H9 (cell line): ENCODE data around the gene RCN1. TPM values are rescaled to one million over a fixed set of nuclear protein-coding genes. Genes with fewer than 3 reads are reported as not detected.

Experiments
- DNase-seq: peaks from one replicate; pipeline ENCODE4 v3.0.0-alpha.2; 2017
- H2AFZ ChIP-seq: one replicate; pipeline ENCODE4 v1.6.1; 2013; ENCODE audit warnings: mild to moderate bottlenecking, low read length, control low read depth, moderate library complexity
- H2AK5ac ChIP-seq: 2 replicates; pipeline ENCODE4 v1.6.1; 2013; ENCODE audit warnings: low read length, control low read depth, mixed read lengths; ENCODE audit not compliant: insufficient read length
- H2BK120ac ChIP-seq: one replicate; pipeline ENCODE4 v1.6.1; 2013; ENCODE audit warnings: low read depth, mild to moderate bottlenecking, low read length, control low read depth, inconsistent platforms; ENCODE audit not compliant: poor library complexity, severe bottlenecking
- H2BK12ac ChIP-seq: 2 replicates; pipeline ENCODE4 v1.6.1; 2013; ENCODE audit warnings: low read length, control low read depth, mixed read lengths, low read depth; ENCODE audit not compliant: insufficient read length
- H2BK15ac ChIP-seq: 2 replicates; pipeline ENCODE4 v1.6.1; 2013; ENCODE audit warnings: low read depth, low read length, control low read depth
- H2BK20ac ChIP-seq: one replicate; pipeline ENCODE4 v1.6.1; 2013; ENCODE audit warnings: low read depth, mild to moderate bottlenecking, low read length, control low read depth, inconsistent platforms; ENCODE audit not compliant: poor library complexity, severe bottlenecking
- H2BK5ac ChIP-seq: 2 replicates; pipeline ENCODE4 v1.6.1; 2013; ENCODE audit warnings: low read length, control low read depth, mixed read lengths; ENCODE audit not compliant: insufficient read length
- H3K14ac ChIP-seq: 2 replicates; pipeline ENCODE4 v1.6.1; 2013; ENCODE audit warnings: low read length, control low read depth; ENCODE audit not compliant: insufficient read depth
- H3K18ac ChIP-seq: 2 replicates; pipeline ENCODE4 v1.6.1; 2013; ENCODE audit warnings: low read depth, mild to moderate bottlenecking, mixed read lengths, low read length, control low read depth; ENCODE audit not compliant: insufficient read length
- H3K23ac ChIP-seq: 2 replicates; pipeline ENCODE4 v1.6.1; 2013; ENCODE audit warnings: low read length, control low read depth, mixed read lengths, low read depth; ENCODE audit not compliant: insufficient read length
- H3K23me2 ChIP-seq: 2 replicates; pipeline ENCODE4 v1.6.1; 2013; ENCODE audit warnings: low read depth, mild to moderate bottlenecking, mixed read lengths, low read length, control low read depth; ENCODE audit not compliant: insufficient read length, poor library complexity, severe bottlenecking
- H3K27ac ChIP-seq: 2 replicates; pipeline ENCODE4 v1.5.1; 2013; ENCODE audit warnings: low read length, control low read depth, mixed read lengths, low read depth; ENCODE audit not compliant: insufficient read length
- H3K27me3 ChIP-seq: 2 replicates; pipeline ENCODE4 v1.6.1; 2013; ENCODE audit warnings: low read length, control low read depth, inconsistent platforms; ENCODE audit not compliant: insufficient read depth
- H3K4ac ChIP-seq: 2 replicates; pipeline ENCODE4 v1.6.1; 2013; ENCODE audit warnings: low read depth, mild to moderate bottlenecking, control low read depth, inconsistent platforms, low read length, moderate library complexity
- H3K4me1 ChIP-seq: 2 replicates; pipeline ENCODE4 v1.6.1; 2013; ENCODE audit warnings: low read length, control low read depth, inconsistent platforms; ENCODE audit not compliant: insufficient read depth
- H3K4me2 ChIP-seq: 2 replicates; pipeline ENCODE4 v1.6.1; 2013; ENCODE audit warnings: low read length, control low read depth, mixed read lengths; ENCODE audit not compliant: insufficient read length, insufficient read depth
- H3K56ac ChIP-seq: 2 replicates; pipeline ENCODE4 v1.6.1; 2013; ENCODE audit warnings: low read depth, mild to moderate bottlenecking, mixed read lengths, low read length, control low read depth; ENCODE audit not compliant: insufficient read length
- H3K79me1 ChIP-seq: 2 replicates; pipeline ENCODE4 v1.6.1; 2013; ENCODE audit warnings: low read depth, mild to moderate bottlenecking, moderate library complexity, low read length, control low read depth, inconsistent platforms; ENCODE audit not compliant: insufficient read depth, poor library complexity, severe bottlenecking
- H3K79me2 ChIP-seq: 2 replicates; pipeline ENCODE4 v1.6.1; 2013; ENCODE audit warnings: low read length, control low read depth, inconsistent platforms; ENCODE audit not compliant: insufficient read depth
- H3K9ac ChIP-seq: 2 replicates; pipeline ENCODE4 v1.6.1; 2013; ENCODE audit warnings: low read length, control low read depth, mixed read lengths; ENCODE audit not compliant: insufficient read length; ENCODE audit errors: extremely low read depth
- H3K9me3 ChIP-seq: one replicate; pipeline ENCODE4 v1.6.1; 2013; ENCODE audit warnings: low read depth, low read length, inconsistent platforms; ENCODE audit not compliant: control insufficient read depth
- H3T11ph ChIP-seq: one replicate; pipeline ENCODE4 v1.6.1; 2013; ENCODE audit warnings: mild to moderate bottlenecking, low read length, control low read depth, inconsistent platforms
- H4K20me1 ChIP-seq: one replicate; pipeline ENCODE4 v1.6.1; 2013; ENCODE audit not compliant: control insufficient read depth, insufficient read length, insufficient read depth
- H4K5ac ChIP-seq: 2 replicates; pipeline ENCODE4 v1.6.1; 2013; ENCODE audit warnings: low read depth, mild to moderate bottlenecking, mixed read lengths, low read length, control low read depth; ENCODE audit not compliant: insufficient read length
- H4K8ac ChIP-seq: replicated peaks from 2 replicates; pipeline ENCODE4 v1.6.1; 2013; ENCODE audit warnings: low read length, control low read depth, mixed read lengths, low read depth; ENCODE audit not compliant: insufficient read length
- H4K91ac ChIP-seq: 2 replicates; pipeline ENCODE4 v1.6.1; 2013; ENCODE audit warnings: low read depth, mild to moderate bottlenecking, moderate library complexity, mixed read lengths, low read length, control low read depth; ENCODE audit not compliant: insufficient read length
- H3K27ac Mint-ChIP-seq, 3 experiments: 2 replicates in 2 of 3; 3 replicates in 1 of 3; pipeline ENCODE4 v1.8.0; 2020 to 2021; ENCODE audit warnings: mixed read lengths in 3 of 3, mild to moderate bottlenecking in 1 of 3, moderate library complexity in 1 of 3
- H3K27me3 Mint-ChIP-seq: 2 replicates; pipeline ENCODE4 v1.8.0; 2021; ENCODE audit warnings: low read depth, mild to moderate bottlenecking, moderate library complexity, mixed read lengths
- H3K36me3 Mint-ChIP-seq, 3 experiments: 2 replicates in 2 of 3; 3 replicates in 1 of 3; pipeline ENCODE4 v1.8.0; 2020 to 2021; ENCODE audit warnings: low read depth in 3 of 3, mixed read lengths in 3 of 3; ENCODE audit not compliant: insufficient read depth in 1 of 3
- H3K4me1 Mint-ChIP-seq, 2 experiments: 2 replicates each; pipeline ENCODE4 v1.8.0; 2020; ENCODE audit warnings: mixed read lengths in 2 of 2
- H3K4me3 Mint-ChIP-seq, 2 experiments: 2 replicates in 1 of 2; 3 replicates in 1 of 2; pipeline ENCODE4 v1.8.0; 2020 to 2021; ENCODE audit warnings: mild to moderate bottlenecking in 2 of 2, mixed read lengths in 2 of 2, moderate library complexity in 1 of 2
- H3K9me3 Mint-ChIP-seq, 2 experiments: 2 replicates in 1 of 2; 3 replicates in 1 of 2; pipeline ENCODE4 v1.8.0; 2020; ENCODE audit warnings: mild to moderate bottlenecking in 2 of 2, mixed read lengths in 2 of 2, moderate library complexity in 1 of 2
- CTCF ChIP-seq: fragments of 200-600 bp; sonication (generic); conservative IDR thresholded peaks from 3 replicates; pipeline ENCODE4 v1.8.0; 2021; ENCODE audit warnings: antibody characterized with exemption, mild to moderate bottlenecking
- WGBS: extraction: QIAGEN DNeasy Blood & Tissue Kit; methylation state at CpG from one replicate; pipeline ENCODE4 v1.1.7; 2013; ENCODE audit warnings: missing lambda C conversion rate, low lambda C conversion rate, mixed read lengths; ENCODE audit not compliant: insufficient read length; ENCODE audit errors: extremely low coverage; 5-methylcytosine and 5-hydroxymethylcytosine counted together
- total RNA-seq: library from RNA; stranded (reverse); gene quantifications from 2 replicates; pipeline ENCODE4 v1.2.1, GENCODE V29; 2021

RCN1 gene
- total RNA-seq, 1 experiment from 2014 or later, result 109 TPM

DNA sequence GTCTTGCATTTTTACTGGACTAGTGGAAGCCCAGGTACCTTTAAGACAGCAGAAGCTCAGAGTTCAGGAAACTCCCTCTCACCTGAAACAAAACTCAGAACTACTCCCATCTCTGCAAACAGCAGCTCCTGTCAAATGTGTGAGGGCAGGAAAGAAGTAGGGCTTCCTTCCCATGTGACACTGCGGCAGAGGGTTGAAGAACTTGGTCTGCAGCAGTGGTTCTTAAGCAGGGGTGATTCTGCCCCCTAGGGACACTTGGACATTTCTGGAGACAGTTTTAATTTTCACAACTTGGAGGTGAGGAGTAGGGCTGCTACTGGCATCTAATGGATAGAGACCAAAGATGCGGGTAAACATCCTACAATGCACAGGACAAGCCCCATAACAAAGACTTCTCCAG, 63.4 kb downstream of the RCN1 start:
- Histone ChIP-seq H3K9ac (no peak overlapping the region), H3K79me1 (no peaks in the 10 kb centered on the region), H3K4me2 (no peak overlapping the region), H3K23me2 (no peaks in the 10 kb centered on the region), H4K91ac (no peak overlapping the region), H3K27ac (no peak overlapping the region), H3K14ac (no peak overlapping the region), H4K20me1 (no peaks in the 10 kb centered on the region), H4K8ac (no peak overlapping the region), H3K79me2 (no peaks in the 10 kb centered on the region), H3K4ac (no peak overlapping the region), H3K18ac (no peak overlapping the region), H2AK5ac (no peak overlapping the region), H2BK20ac (no peak overlapping the region), H3T11ph (no peak overlapping the region), H2BK5ac (no peak overlapping the region), H3K9me3 (no peaks in the 10 kb centered on the region), H3K56ac (no peak overlapping the region), H2BK12ac (no peak overlapping the region), H2AFZ (no peak overlapping the region), H2BK15ac (no peak overlapping the region), H3K27me3 (no peaks in the 10 kb centered on the region), H3K23ac (no peak overlapping the region), H3K4me1 (no peaks in the 10 kb centered on the region), H2BK120ac (no peak overlapping the region), H4K5ac (no peak overlapping the region)
- no CpG with 5 or more reads among the region's 2 CpGs for WGBS
- H3K4me3 Mint-ChIP-seq, result no peak overlapping the region
- 0 out of 7 replicates have a peak, but pooled peaks cover 0 to 1% (median 0%) of the 10 kb centered on the region in 3 experiments for H3K36me3 Mint-ChIP-seq
- peaks cover 14% of the 10 kb centered on the region for H3K27me3 Mint-ChIP-seq
- peak; percentile 27; the same call in 1 of the 3 replicates for TF ChIP-seq CTCF
- peaks cover 0 to 3% of the 10 kb centered on the region in 2 experiments; a peak in 1 of 5 replicates for H3K9me3 Mint-ChIP-seq
- peaks cover 2 to 10% of the 10 kb centered on the region in 2 experiments; a peak in 3 of 4 replicates for H3K4me1 Mint-ChIP-seq
- no peak for DNase-seq
- no peak overlapping the region for H3K27ac Mint-ChIP-seq
